ENCODE measurements around the gene DNAJC5.
"Not testable (repeated sequence)": the region's sequence is repeated elsewhere in the genome, so short reads cannot be mapped to it uniquely, and the experiment has no call there.

Gene DNAJC5

GRCh38 chr20:63915471-63915870, 20.5 kb downstream of the DNAJC5 start:
- TF ChIP-seq, protein P1, sequence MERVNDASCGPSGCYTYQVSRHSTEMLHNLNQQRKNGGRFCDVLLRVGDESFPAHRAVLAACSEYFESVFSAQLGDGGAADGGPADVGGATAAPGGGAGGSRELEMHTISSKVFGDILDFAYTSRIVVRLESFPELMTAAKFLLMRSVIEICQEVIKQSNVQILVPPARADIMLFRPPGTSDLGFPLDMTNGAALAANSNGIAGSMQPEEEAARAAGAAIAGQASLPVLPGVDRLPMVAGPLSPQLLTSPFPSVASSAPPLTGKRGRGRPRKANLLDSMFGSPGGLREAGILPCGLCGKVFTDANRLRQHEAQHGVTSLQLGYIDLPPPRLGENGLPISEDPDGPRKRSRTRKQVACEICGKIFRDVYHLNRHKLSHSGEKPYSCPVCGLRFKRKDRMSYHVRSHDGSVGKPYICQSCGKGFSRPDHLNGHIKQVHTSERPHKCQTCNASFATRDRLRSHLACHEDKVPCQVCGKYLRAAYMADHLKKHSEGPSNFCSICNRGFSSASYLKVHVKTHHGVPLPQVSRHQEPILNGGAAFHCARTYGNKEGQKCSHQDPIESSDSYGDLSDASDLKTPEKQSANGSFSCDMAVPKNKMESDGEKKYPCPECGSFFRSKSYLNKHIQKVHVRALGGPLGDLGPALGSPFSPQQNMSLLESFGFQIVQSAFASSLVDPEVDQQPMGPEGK (CRISPR knock-in tag; IDR thresholded peaks at IDR 0.05; ENCODE audit: borderline replicate concordance): no peak
- TF ChIP-seq BACH2 (CRISPR knock-in tag; IDR thresholded peaks at IDR 0.05; ENCODE audit: borderline replicate concordance): no peak
- TF ChIP-seq ZFP3 (CRISPR knock-in tag; IDR thresholded peaks at IDR 0.05): no peak
- TF ChIP-seq OSR1 (CRISPR knock-in tag; IDR thresholded peaks at IDR 0.05): no peak
- ATAC-seq: no peak

DNA sequence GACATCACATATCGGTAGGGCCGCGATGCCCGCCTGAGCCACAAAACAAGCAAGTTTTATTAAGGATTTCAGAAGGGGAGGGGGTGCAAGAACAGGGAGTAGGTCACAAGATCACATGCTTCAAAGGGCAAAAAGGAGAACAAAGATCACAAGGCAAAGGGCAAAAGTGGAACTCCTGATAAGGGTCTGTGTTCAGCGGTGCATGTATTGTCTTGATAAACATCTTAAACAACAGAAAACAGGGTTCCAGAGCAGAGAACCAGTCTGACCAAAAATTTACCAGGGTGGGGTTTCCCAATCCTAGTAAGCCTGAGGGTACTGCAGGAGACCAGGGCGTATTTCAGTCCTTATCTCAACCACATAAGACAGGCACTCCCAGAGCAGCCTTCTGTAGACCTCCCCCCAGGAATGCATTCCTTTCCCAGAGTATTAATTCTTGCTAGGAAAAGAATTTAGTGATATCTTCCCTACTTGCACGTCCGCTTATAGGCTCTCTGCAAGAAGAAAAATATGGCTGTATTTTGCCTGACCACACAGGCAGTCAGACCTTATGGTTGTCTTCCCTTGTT, 21.5 kb downstream of the DNAJC5 start:
- ATAC-seq: not testable (repeated sequence)

GRCh38 chr20:63917811-63918210, 22.9 kb downstream of the DNAJC5 start:
- TF ChIP-seq SNAI2 (CRISPR knock-in tag; IDR thresholded peaks at IDR 0.05): no peak
- ATAC-seq: no peak

DNA sequence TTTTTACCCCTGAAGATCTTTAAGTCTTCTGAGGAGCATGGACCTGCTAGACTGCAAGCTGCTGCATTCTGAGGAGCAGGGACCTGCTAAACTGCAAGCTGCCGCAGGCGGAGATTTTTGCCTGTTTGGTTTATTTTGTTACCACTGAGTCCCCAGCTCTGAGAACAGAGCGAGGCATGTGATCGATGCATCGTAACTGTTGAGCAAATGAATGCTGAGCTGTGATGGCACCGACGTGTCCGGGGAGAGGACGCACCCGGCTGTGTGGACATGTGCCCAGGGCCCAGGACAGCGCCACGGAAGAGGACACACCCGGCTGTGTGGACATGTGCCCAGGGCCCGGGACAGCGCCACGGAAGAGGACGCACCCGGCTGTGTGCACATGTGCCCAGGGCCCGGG, 24.2 kb downstream of the DNAJC5 start:
- ATAC-seq: no peak
- TF ChIP-seq POU6F1 (CRISPR knock-in tag; IDR thresholded peaks at IDR 0.05; ENCODE audit: borderline replicate concordance, low read depth): no peak
- TF ChIP-seq ISL1 (CRISPR knock-in tag; IDR thresholded peaks at IDR 0.05): no peak
- no peak for TF ChIP-seq SNAI2 (CRISPR knock-in tag; IDR thresholded peaks at IDR 0.05)
- TF ChIP-seq ESRRG (CRISPR knock-in tag; IDR thresholded peaks at IDR 0.05): no peak
- TF ChIP-seq TCF4 (CRISPR knock-in tag; IDR thresholded peaks at IDR 0.05; ENCODE audit: borderline replicate concordance): no peak
- no peak for TF ChIP-seq ZNF565 (CRISPR knock-in tag; conservative IDR thresholded peaks at IDR 0.05; ENCODE audit: low read depth)
- no peak for TF ChIP-seq ZNF8 (CRISPR knock-in tag; IDR thresholded peaks at IDR 0.05)
- no peak for TF ChIP-seq OSR1 (CRISPR knock-in tag; IDR thresholded peaks at IDR 0.05)
- no peak for TF ChIP-seq ZFP3 (CRISPR knock-in tag; IDR thresholded peaks at IDR 0.05)
- TF ChIP-seq GLIS3 (CRISPR knock-in tag; IDR thresholded peaks at IDR 0.05): no peak
- TF ChIP-seq BACH2 (CRISPR knock-in tag; IDR thresholded peaks at IDR 0.05; ENCODE audit: borderline replicate concordance): no peak
- TF ChIP-seq, protein P2, sequence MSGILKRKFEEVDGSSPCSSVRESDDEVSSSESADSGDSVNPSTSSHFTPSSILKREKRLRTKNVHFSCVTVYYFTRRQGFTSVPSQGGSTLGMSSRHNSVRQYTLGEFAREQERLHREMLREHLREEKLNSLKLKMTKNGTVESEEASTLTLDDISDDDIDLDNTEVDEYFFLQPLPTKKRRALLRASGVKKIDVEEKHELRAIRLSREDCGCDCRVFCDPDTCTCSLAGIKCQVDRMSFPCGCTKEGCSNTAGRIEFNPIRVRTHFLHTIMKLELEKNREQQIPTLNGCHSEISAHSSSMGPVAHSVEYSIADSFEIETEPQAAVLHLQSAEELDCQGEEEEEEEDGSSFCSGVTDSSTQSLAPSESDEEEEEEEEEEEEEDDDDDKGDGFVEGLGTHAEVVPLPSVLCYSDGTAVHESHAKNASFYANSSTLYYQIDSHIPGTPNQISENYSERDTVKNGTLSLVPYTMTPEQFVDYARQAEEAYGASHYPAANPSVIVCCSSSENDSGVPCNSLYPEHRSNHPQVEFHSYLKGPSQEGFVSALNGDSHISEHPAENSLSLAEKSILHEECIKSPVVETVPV (CRISPR knock-in tag; IDR thresholded peaks at IDR 0.05): no peak

DNA sequence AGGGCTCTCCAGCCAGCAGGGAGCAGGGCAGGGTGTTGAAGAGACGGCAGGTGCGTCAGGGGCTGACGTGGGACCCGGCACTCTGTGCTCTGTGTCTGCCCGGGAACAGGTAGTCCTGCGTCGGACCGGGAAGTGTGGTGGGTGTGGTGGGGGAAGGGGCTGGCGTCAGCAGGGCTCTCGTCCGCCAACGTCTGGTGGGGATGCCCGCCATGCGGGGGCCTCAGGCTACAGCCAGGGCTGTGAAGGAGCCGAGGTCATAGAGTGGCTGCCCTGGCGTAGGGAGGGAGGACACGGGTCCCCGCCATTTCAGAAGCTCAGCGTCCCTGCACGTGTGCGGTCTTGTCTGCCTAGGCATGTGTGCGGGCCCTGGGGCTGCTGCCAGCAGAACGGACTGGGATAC, 25.3 kb downstream of the DNAJC5 start:
- no peak for ATAC-seq

More for the DNA sequence above, 25.3 kb downstream of the DNAJC5 start:
- TF ChIP-seq TCF4 (CRISPR knock-in tag; IDR thresholded peaks at IDR 0.05; ENCODE audit: borderline replicate concordance): no peak
- no peak for TF ChIP-seq ESRRG (CRISPR knock-in tag; IDR thresholded peaks at IDR 0.05)
- TF ChIP-seq BACH2 (CRISPR knock-in tag; IDR thresholded peaks at IDR 0.05; ENCODE audit: borderline replicate concordance): no peak
- TF ChIP-seq, protein P2 (CRISPR knock-in tag; IDR thresholded peaks at IDR 0.05): no peak
- TF ChIP-seq PPARA (CRISPR knock-in tag; IDR thresholded peaks at IDR 0.05; ENCODE audit: borderline replicate concordance): no peak
- no peak for TF ChIP-seq ZFP30 (CRISPR knock-in tag; IDR thresholded peaks at IDR 0.05)
- no peak for TF ChIP-seq ZFP3 (CRISPR knock-in tag; IDR thresholded peaks at IDR 0.05)
- no peak for TF ChIP-seq TSHZ2 (CRISPR knock-in tag; IDR thresholded peaks at IDR 0.05)
- TF ChIP-seq ARNTL (CRISPR knock-in tag; IDR thresholded peaks at IDR 0.05; ENCODE audit: borderline replicate concordance, low read depth): no peak
- no peak for TF ChIP-seq POU6F1 (CRISPR knock-in tag; IDR thresholded peaks at IDR 0.05; ENCODE audit: borderline replicate concordance, low read depth)
- no peak for TF ChIP-seq GLIS3 (CRISPR knock-in tag; IDR thresholded peaks at IDR 0.05)
- no peak for TF ChIP-seq ZNF565 (CRISPR knock-in tag; conservative IDR thresholded peaks at IDR 0.05; ENCODE audit: low read depth)
- TF ChIP-seq, protein P1 (CRISPR knock-in tag; IDR thresholded peaks at IDR 0.05; ENCODE audit: borderline replicate concordance): no peak
- no peak for TF ChIP-seq ZNF8 (CRISPR knock-in tag; IDR thresholded peaks at IDR 0.05)
- no peak for TF ChIP-seq ZNF70 (CRISPR knock-in tag; IDR thresholded peaks at IDR 0.05)
- TF ChIP-seq ISL1 (CRISPR knock-in tag; IDR thresholded peaks at IDR 0.05): no peak

All from SK-N-SH treated with all-trans-retinoic acid at 6 μM for 48 hours (cell line).